ENCODE measurements around the gene DDX3X. TPM values are rescaled to one million over a fixed set of nuclear protein-coding genes. Genes with fewer than 3 reads are reported as not detected.
"Not testable (repeated sequence)": the region's sequence is repeated elsewhere in the genome, so short reads cannot be mapped to it uniquely, and the experiment has no call there.

Gene DDX3X
- total RNA-seq, 1 donor from 2014 or later, result 264 TPM

GRCh38 chrX:41397768-41398167 is 63.8 kb downstream of the DDX3X start:
- Histone ChIP-seq H3K4me1 (no peaks in the 10 kb centered on the region), H2AFZ (replicated peaks) (no peak overlapping the region), H3K79me2 (ENCODE audit: low read depth) (no peaks in the 10 kb centered on the region), H3K4me2 (no peak overlapping the region), H3K36me3 (no peaks in the 10 kb centered on the region), H4K20me1 (ENCODE audit: low read depth) (no peaks in the 10 kb centered on the region), H3K27ac (no peak overlapping the region), H3F3A (ENCODE audit: low read depth) (no peaks in the 10 kb centered on the region), H3K9ac (no peak overlapping the region), H3K4me3 (no peak overlapping the region), H3K27me3 (no peaks in the 10 kb centered on the region), H3K9me3 (ENCODE audit: low read depth) (no peaks in the 10 kb centered on the region)
- no peaks in the 10 kb centered on the region for H3K4me1 Mint-ChIP-seq
- no peak overlapping the region for H3K27ac Mint-ChIP-seq
- no peak overlapping the region for H3K4me3 Mint-ChIP-seq
- peaks cover 2% of the 10 kb centered on the region for H3K27me3 Mint-ChIP-seq (ENCODE audit: insufficient read depth, low read depth)
- TF ChIP-seq EZH2 (IDR thresholded peaks at IDR 0.05) (no peak), CTCF (IDR thresholded peaks at IDR 0.05) (no peak), EZH2phosphoT487 (IDR thresholded peaks at IDR 0.05) (no peak)
- H3K9me3 Mint-ChIP-seq, result peaks cover 19% of the 10 kb centered on the region
- H3K36me3 Mint-ChIP-seq, result peaks cover 2% of the 10 kb centered on the region
- no peak for DNase-seq (ENCODE audit: low spot score)

GRCh38 chrX:41402556-41402955 is 68.6 kb downstream of the DDX3X start:
- not testable (repeated sequence) for H3K4me3 ChIP-seq; H3K4me1 ChIP-seq; H3K4me3 Mint-ChIP-seq; H3K27me3 Mint-ChIP-seq (ENCODE audit: insufficient read depth, low read depth); H2AFZ ChIP-seq (replicated peaks); H3K27ac Mint-ChIP-seq; H4K20me1 ChIP-seq (ENCODE audit: low read depth); H3K9me3 ChIP-seq (ENCODE audit: low read depth); H3F3A ChIP-seq (ENCODE audit: low read depth); H3K36me3 ChIP-seq; H3K36me3 Mint-ChIP-seq; H3K27me3 ChIP-seq; H3K4me1 Mint-ChIP-seq; H3K9ac ChIP-seq; H3K27ac ChIP-seq; H3K4me2 ChIP-seq; H3K79me2 ChIP-seq (ENCODE audit: low read depth); DNase-seq (ENCODE audit: low spot score)
- H3K9me3 Mint-ChIP-seq, result peaks cover 18% of the 10 kb centered on the region

- no peak overlapping the region for H3K4me2 ChIP-seq
- H3K27me3 Mint-ChIP-seq (ENCODE audit: insufficient read depth, low read depth), result peaks cover 4% of the 10 kb centered on the region
These were observed 71.6 kb downstream of the DDX3X start for GRCh38 chrX:41405551-41405950.

GRCh38 chrX:41406201-41406600 is 72.2 kb downstream of the DDX3X start:
- Mint-ChIP-seq H3K4me1 (peaks cover 4% of the 10 kb centered on the region), H3K27me3 (ENCODE audit: insufficient read depth, low read depth) (peaks cover 4% of the 10 kb centered on the region), H3K27ac (no peak overlapping the region), H3K36me3 (no peaks in the 10 kb centered on the region), H3K4me3 (no peak overlapping the region), H3K9me3 (peaks cover 24% of the 10 kb centered on the region)
- Histone ChIP-seq H3F3A (ENCODE audit: low read depth) (no peaks in the 10 kb centered on the region), H2AFZ (replicated peaks) (no peak overlapping the region), H3K4me3 (no peak overlapping the region), H3K9ac (no peak overlapping the region), H3K79me2 (ENCODE audit: low read depth) (no peaks in the 10 kb centered on the region), H3K4me1 (no peaks in the 10 kb centered on the region), H3K27ac (no peak overlapping the region), H3K27me3 (no peaks in the 10 kb centered on the region), H3K9me3 (ENCODE audit: low read depth) (no peaks in the 10 kb centered on the region), H3K36me3 (no peaks in the 10 kb centered on the region), H3K4me2 (no peak overlapping the region), H4K20me1 (ENCODE audit: low read depth) (no peaks in the 10 kb centered on the region)
- no peak for TF ChIP-seq EZH2 (IDR thresholded peaks at IDR 0.05)
- no peak for TF ChIP-seq CTCF (IDR thresholded peaks at IDR 0.05)
- no peak for TF ChIP-seq EZH2phosphoT487 (IDR thresholded peaks at IDR 0.05)
- no peak for DNase-seq (ENCODE audit: low spot score)

More at GRCh38 chrX:41405551-41405950, 71.6 kb downstream of the DDX3X start:
- Histone ChIP-seq H3K4me3 (no peak overlapping the region), H3K4me1 (no peaks in the 10 kb centered on the region), H3K27ac (no peak overlapping the region), H3K79me2 (ENCODE audit: low read depth) (no peaks in the 10 kb centered on the region), H3K9me3 (ENCODE audit: low read depth) (no peaks in the 10 kb centered on the region), H2AFZ (replicated peaks) (no peak overlapping the region), H3K9ac (no peak overlapping the region), H3K27me3 (no peaks in the 10 kb centered on the region), H3K36me3 (no peaks in the 10 kb centered on the region), H4K20me1 (ENCODE audit: low read depth) (no peaks in the 10 kb centered on the region), H3F3A (ENCODE audit: low read depth) (no peaks in the 10 kb centered on the region)
- Mint-ChIP-seq H3K4me1 (peaks cover 4% of the 10 kb centered on the region), H3K36me3 (no peaks in the 10 kb centered on the region), H3K27ac (no peak overlapping the region), H3K4me3 (no peak overlapping the region), H3K9me3 (peaks cover 20% of the 10 kb centered on the region)
- no peak for DNase-seq (ENCODE audit: low spot score)
- TF ChIP-seq EZH2 (IDR thresholded peaks at IDR 0.05) (no peak), CTCF (IDR thresholded peaks at IDR 0.05) (no peak), EZH2phosphoT487 (IDR thresholded peaks at IDR 0.05) (no peak)

Data from neural progenitor cell (in vitro differentiated cells).